ENCODE measurements around the gene DOC2B.
"Not testable (repeated sequence)": the region's sequence is repeated elsewhere in the genome, so short reads cannot be mapped to it uniquely, and the experiment has no call there.

DOC2B gene

GRCh38 chr17:200586-200985, 19.1 kb upstream of the DOC2B start:
- no peak overlapping the region for H3K27ac Mint-ChIP-seq
- H3K9me3 Mint-ChIP-seq, result no peaks in the 10 kb centered on the region
- no peak overlapping the region for H3K4me3 Mint-ChIP-seq
- peaks cover 9% of the 10 kb centered on the region for H3K27me3 Mint-ChIP-seq
- no peaks in the 10 kb centered on the region for H3K4me1 Mint-ChIP-seq
- no peaks in the 10 kb centered on the region for H3K36me3 Mint-ChIP-seq

GRCh38 chr17:199806-200545, 18.5 kb upstream of the DOC2B start:
- Mint-ChIP-seq H3K36me3 (no peaks in the 10 kb centered on the region), H3K9me3 (no peaks in the 10 kb centered on the region), H3K27ac (no peak overlapping the region), H3K27me3 (peaks cover 9% of the 10 kb centered on the region), H3K4me3 (no peak overlapping the region), H3K4me1 (no peaks in the 10 kb centered on the region)

GRCh38 chr17:199191-199604, 17.7 kb upstream of the DOC2B start:
- Mint-ChIP-seq H3K4me3 (no peak overlapping the region), H3K27ac (no peak overlapping the region), H3K27me3 (peaks cover 9% of the 10 kb centered on the region), H3K4me1 (no peaks in the 10 kb centered on the region), H3K36me3 (no peaks in the 10 kb centered on the region), H3K9me3 (no peaks in the 10 kb centered on the region)

GRCh38 chr17:198225-198624, 16.8 kb upstream of the DOC2B start:
- H3K27ac Mint-ChIP-seq, result not testable (repeated sequence)

GRCh38 chr17:197352-197751, 15.9 kb upstream of the DOC2B start:
- Mint-ChIP-seq H3K36me3 (no peaks in the 10 kb centered on the region), H3K4me3 (no peak overlapping the region), H3K27me3 (peaks cover 7% of the 10 kb centered on the region)

More at GRCh38 chr17:198225-198624, 16.8 kb upstream of the DOC2B start:
- not testable (repeated sequence) for H3K4me1 Mint-ChIP-seq, H3K9me3 Mint-ChIP-seq, H3K36me3 Mint-ChIP-seq, H3K27me3 Mint-ChIP-seq, H3K4me3 Mint-ChIP-seq

GRCh38 chr17:194828-195602, 13.6 kb upstream of the DOC2B start:
- Mint-ChIP-seq H3K36me3 (no peaks in the 10 kb centered on the region), H3K9me3 (no peaks in the 10 kb centered on the region), H3K4me1 (no peaks in the 10 kb centered on the region)

More at GRCh38 chr17:197352-197751, 15.9 kb upstream of the DOC2B start:
- no peak overlapping the region for H3K27ac Mint-ChIP-seq
- no peaks in the 10 kb centered on the region for H3K9me3 Mint-ChIP-seq
- H3K4me1 Mint-ChIP-seq, result no peaks in the 10 kb centered on the region

GRCh38 chr17:193841-194806, 12.7 kb upstream of the DOC2B start:
- no peaks in the 10 kb centered on the region for H3K9me3 Mint-ChIP-seq
- H3K27ac Mint-ChIP-seq, result no peak overlapping the region
- peaks cover 5% of the 10 kb centered on the region for H3K4me1 Mint-ChIP-seq
- H3K27me3 Mint-ChIP-seq, result peaks cover 3% of the 10 kb centered on the region
- no peak overlapping the region for H3K4me3 Mint-ChIP-seq
- no peaks in the 10 kb centered on the region for H3K36me3 Mint-ChIP-seq

More at GRCh38 chr17:194828-195602, 13.6 kb upstream of the DOC2B start:
- Mint-ChIP-seq H3K27me3 (peaks cover 5% of the 10 kb centered on the region), H3K27ac (no peak overlapping the region), H3K4me3 (no peak overlapping the region)

- no peaks in the 10 kb centered on the region for H3K27me3 Mint-ChIP-seq
- peak overlapping the region; percentile 35 for H3K27ac Mint-ChIP-seq
- no peaks in the 10 kb centered on the region for H3K9me3 Mint-ChIP-seq
- no peak overlapping the region for H3K4me3 Mint-ChIP-seq
- peaks cover 7% of the 10 kb centered on the region for H3K4me1 Mint-ChIP-seq
- H3K36me3 Mint-ChIP-seq, result no peaks in the 10 kb centered on the region
Measured at GRCh38 chr17:193426-193810, 12.0 kb upstream of the DOC2B start.

GRCh38 chr17:192666-193425, 11.4 kb upstream of the DOC2B start:
- Mint-ChIP-seq H3K4me3 (no peak overlapping the region), H3K27ac (peak overlapping the region; percentile 35), H3K9me3 (no peaks in the 10 kb centered on the region), H3K36me3 (no peaks in the 10 kb centered on the region), H3K4me1 (peaks cover 7% of the 10 kb centered on the region), H3K27me3 (no peaks in the 10 kb centered on the region)

- Mint-ChIP-seq H3K9me3 (no peaks in the 10 kb centered on the region), H3K4me1 (peaks cover 11% of the 10 kb centered on the region), H3K27ac (peak overlapping the region; percentile 77), H3K27me3 (no peaks in the 10 kb centered on the region), H3K4me3 (no peak overlapping the region), H3K36me3 (no peaks in the 10 kb centered on the region)
Measured at GRCh38 chr17:189444-189843, 8.0 kb upstream of the DOC2B start.

- Mint-ChIP-seq H3K36me3 (no peaks in the 10 kb centered on the region), H3K9me3 (no peaks in the 10 kb centered on the region), H3K27me3 (peaks cover 9% of the 10 kb centered on the region), H3K4me1 (peaks cover 13% of the 10 kb centered on the region), H3K4me3 (no peak overlapping the region), H3K27ac (no peak overlapping the region)
Measured at GRCh38 chr17:187130-187529, 5.7 kb upstream of the DOC2B start.

GRCh38 chr17:185445-186138, 4.1 kb upstream of the DOC2B start:
- Mint-ChIP-seq H3K36me3 (no peaks in the 10 kb centered on the region), H3K9me3 (no peaks in the 10 kb centered on the region), H3K27me3 (peaks cover 12% of the 10 kb centered on the region), H3K4me1 (peaks cover 16% of the 10 kb centered on the region), H3K27ac (peak overlapping the region; percentile 69), H3K4me3 (no peak overlapping the region)

GRCh38 chr17:183021-183420, 1.6 kb upstream of the DOC2B start:
- H3K27me3 Mint-ChIP-seq, result peaks cover 16% of the 10 kb centered on the region
- H3K36me3 Mint-ChIP-seq, result no peaks in the 10 kb centered on the region
- H3K27ac Mint-ChIP-seq, result no peak overlapping the region
- peaks cover 9% of the 10 kb centered on the region for H3K4me1 Mint-ChIP-seq
- H3K9me3 Mint-ChIP-seq, result no peaks in the 10 kb centered on the region
- H3K4me3 Mint-ChIP-seq, result no peak overlapping the region

GRCh38 chr17:182050-182751, 751 bp upstream of the DOC2B start:
- Mint-ChIP-seq H3K4me1 (peaks cover 9% of the 10 kb centered on the region), H3K9me3 (no peaks in the 10 kb centered on the region), H3K4me3 (peak overlapping the region; percentile 57), H3K36me3 (no peaks in the 10 kb centered on the region), H3K27ac (no peak overlapping the region), H3K27me3 (peaks cover 19% of the 10 kb centered on the region)
